ENCODE measurements around the gene ATXN7L1. TPM values are rescaled to one million over a fixed set of nuclear protein-coding genes. Genes with fewer than 3 reads are reported as not detected.

ATXN7L1 gene
- total RNA-seq, 1 experiment from 2014 or later = 38.5 TPM

- H3K27me3 Mint-ChIP-seq (ENCODE audit: low read depth) = no peaks in the 10 kb centered on the region
- H3K9me3 Mint-ChIP-seq = no peaks in the 10 kb centered on the region
- no peak for TF ChIP-seq TEAD1 (CRISPR knock-in tag; IDR thresholded peaks at IDR 0.05)
- peaks cover 26% of the 10 kb centered on the region for H3K36me3 Mint-ChIP-seq
- H3K4me1 Mint-ChIP-seq = peaks cover 13% of the 10 kb centered on the region
- POLR2A ChIA-PET = no interaction called here
- peak overlapping the region; percentile 26; the same call in 1 of the 2 replicates for H3K27ac Mint-ChIP-seq
- ATAC-seq (peak; percentile 30; the same call in 1 of the 2 replicates), DNase-seq (ENCODE audit: low spot score) (no peak)
- CTCF ChIA-PET = interaction anchor here (0.6 to 0.8 kb wide), 2 partner anchors 33 to 64 kb away, joined by 3 to 4 read pairs; no protein-coding TSS in a partner anchor
- H3K4me3 Mint-ChIP-seq = no peak overlapping the region
These were observed 266.1 kb downstream of the ATXN7L1 start for GRCh38 chr7:105610165-105610930.

- POLR2A ChIA-PET = interaction anchor here (0.7 kb wide), 1 partner anchor 19 kb away, joined by 3 read pairs; no protein-coding TSS in a partner anchor
- CTCF ChIA-PET = interaction anchor here (1.0 to 1.3 kb wide), 3 partner anchors 9 to 55 kb away, joined by 3 to 5 read pairs (median 4); no protein-coding TSS in a partner anchor
- TF ChIP-seq TEAD4 (CRISPR knock-in tag; IDR thresholded peaks at IDR 0.05) (no peak), ZNF121 (CRISPR knock-in tag; IDR thresholded peaks at IDR 0.05) (0 out of 2 replicates have a peak, but pooled peaks have one; percentile 60)
- Mint-ChIP-seq H3K27me3 (ENCODE audit: low read depth) (no peaks in the 10 kb centered on the region; the same call in 1 of the 2 replicates), H3K4me1 (peaks cover 22% of the 10 kb centered on the region), H3K9me3 (no peaks in the 10 kb centered on the region), H3K36me3 (peaks cover 7% of the 10 kb centered on the region), H3K27ac (peak overlapping the region; percentile 4; the same call in 1 of the 2 replicates), H3K4me3 (no peak overlapping the region)
- ATAC-seq (no peak), DNase-seq (ENCODE audit: low spot score) (no peak)
These were observed 273.8 kb downstream of the ATXN7L1 start for GRCh38 chr7:105602325-105603305.

- Mint-ChIP-seq H3K4me1 (peaks cover 29% of the 10 kb centered on the region), H3K27ac (peak overlapping the region; percentile 38; the same call in 1 of the 2 replicates), H3K36me3 (peaks cover 7% of the 10 kb centered on the region; the same call in 1 of the 2 replicates), H3K4me3 (no peak overlapping the region), H3K27me3 (ENCODE audit: low read depth) (no peaks in the 10 kb centered on the region; the same call in 1 of the 2 replicates), H3K9me3 (no peaks in the 10 kb centered on the region)
- DNase-seq (ENCODE audit: low spot score) (no peak), ATAC-seq (peak; percentile 36)
- TF ChIP-seq ZNF416 (CRISPR knock-in tag; IDR thresholded peaks at IDR 0.05) (0 out of 2 replicates have a peak, but pooled peaks have one; percentile 30), ZNF671 (CRISPR knock-in tag; IDR thresholded peaks at IDR 0.05) (0 out of 2 replicates have a peak, but pooled peaks have one; percentile 30), E2F1 (CRISPR knock-in tag; IDR thresholded peaks at IDR 0.05) (no peak)
- ChIA-PET CTCF (interaction anchor here (0.6 kb wide), 1 partner anchor 167 kb away, joined by 3 read pairs; no protein-coding TSS in a partner anchor), POLR2A (no interaction called here)
These were observed 275.5 kb downstream of the ATXN7L1 start for GRCh38 chr7:105600720-105601550.

- ChIA-PET CTCF (interaction anchor here (1.0 kb wide), 1 partner anchor 10 kb away, joined by 5 read pairs; no protein-coding TSS in a partner anchor), POLR2A (no interaction called here)
- H3K9me3 Mint-ChIP-seq = no peaks in the 10 kb centered on the region
- no peak overlapping the region for H3K27ac Mint-ChIP-seq
- peaks cover 33% of the 10 kb centered on the region for H3K4me1 Mint-ChIP-seq
- no peak overlapping the region for H3K4me3 Mint-ChIP-seq
- no peak for DNase-seq (ENCODE audit: low spot score)
- H3K36me3 Mint-ChIP-seq = peaks cover 7% of the 10 kb centered on the region; the same call in 1 of the 2 replicates
- no peak for ATAC-seq
- no peaks in the 10 kb centered on the region; the same call in 1 of the 2 replicates for H3K27me3 Mint-ChIP-seq (ENCODE audit: low read depth)
- TF ChIP-seq ETV6 (CRISPR knock-in tag; IDR thresholded peaks at IDR 0.05) = no peak
- TF ChIP-seq E2F4 (CRISPR knock-in tag; IDR thresholded peaks at IDR 0.05; ENCODE audit: borderline replicate concordance, low read depth) = no peak
- TF ChIP-seq ZBTB21 (CRISPR knock-in tag; IDR thresholded peaks at IDR 0.05; ENCODE audit: borderline replicate concordance) = no peak
- no peak for TF ChIP-seq ESRRA (CRISPR knock-in tag; IDR thresholded peaks at IDR 0.05; ENCODE audit: borderline replicate concordance)
- no peak for TF ChIP-seq GTF2I (CRISPR knock-in tag; conservative IDR thresholded peaks at IDR 0.05)
- TF ChIP-seq ATF2 (CRISPR knock-in tag; IDR thresholded peaks at IDR 0.05; ENCODE audit: borderline replicate concordance, low read depth) = no peak
- TF ChIP-seq MXD4 (CRISPR knock-in tag; IDR thresholded peaks at IDR 0.05; ENCODE audit: borderline replicate concordance) = no peak
- no peak for TF ChIP-seq IRF1 (CRISPR knock-in tag; IDR thresholded peaks at IDR 0.05)
- TF ChIP-seq FOXP1 (CRISPR knock-in tag; IDR thresholded peaks at IDR 0.05; ENCODE audit: borderline replicate concordance) = no peak
- TF ChIP-seq HMGXB4 (CRISPR knock-in tag; IDR thresholded peaks at IDR 0.05) = no peak
These were observed 276.8 kb downstream of the ATXN7L1 start for GRCh38 chr7:105599551-105599950.
